HG03457 (cell line): ENCODE measurements around the gene WFDC1.

ENCODE experiments used
- ATAC-seq: cut with Tn5 transposase; IDR thresholded peaks from one replicate; pipeline ENCODE4 v1.9.1; 2021; ENCODE audit warnings: moderate number of reproducible peaks; ENCODE audit not compliant: unreplicated experiment

The WFDC1 gene

DNA sequence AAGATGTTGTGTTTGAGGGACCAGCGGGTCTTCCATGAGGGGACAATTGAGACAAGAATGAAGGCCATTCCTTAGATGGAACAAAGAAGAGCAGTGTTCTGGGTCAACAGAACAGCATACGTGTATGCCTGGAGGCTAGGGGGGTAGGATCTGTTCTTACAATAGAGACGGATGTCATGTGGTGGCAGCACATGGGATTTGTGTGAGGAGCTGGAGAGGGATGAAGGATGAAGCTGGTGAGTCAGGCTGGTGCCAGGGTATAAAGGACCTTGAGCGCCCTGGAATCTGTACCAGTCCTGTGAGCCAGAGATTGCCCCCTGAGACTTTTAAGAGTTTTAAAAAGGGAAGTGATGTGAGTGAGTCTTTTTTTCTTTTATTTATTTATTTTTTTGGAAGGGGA lies 22.8 kb upstream of the WFDC1 start:
- no peak for ATAC-seq

GRCh38 chr16:84272740-84273320 lies 21.8 kb upstream of the WFDC1 start:
- ATAC-seq, result no peak

GRCh38 chr16:84274515-84274914 lies 20.2 kb upstream of the WFDC1 start:
- ATAC-seq, result no peak

DNA sequence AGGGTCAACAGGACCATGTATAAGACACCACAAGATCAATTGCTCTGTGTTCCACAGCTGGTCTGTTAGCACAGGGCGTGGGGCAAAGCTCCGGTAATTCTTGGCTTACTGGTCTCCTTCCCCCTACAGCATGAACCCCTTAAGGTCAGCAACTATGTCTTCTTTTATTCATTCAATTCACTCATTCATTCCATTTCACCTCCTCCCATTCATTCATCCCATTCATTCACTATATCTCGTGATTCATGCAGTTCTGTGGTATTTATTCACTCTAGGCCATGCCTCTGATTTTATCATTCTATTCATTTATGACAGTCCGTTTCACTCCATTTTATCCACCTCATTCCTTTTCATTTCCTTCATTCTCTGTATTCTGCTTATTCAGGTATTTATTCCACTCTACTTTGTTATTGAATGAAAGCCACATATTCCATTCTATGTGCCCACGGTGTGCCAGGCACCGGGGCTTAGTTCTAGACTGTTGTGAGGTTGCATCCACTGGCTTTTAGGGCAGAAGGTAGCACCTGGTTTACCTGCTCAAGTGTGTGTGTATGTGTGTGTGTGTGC lies 19.0 kb upstream of the WFDC1 start:
- no peak for ATAC-seq

DNA sequence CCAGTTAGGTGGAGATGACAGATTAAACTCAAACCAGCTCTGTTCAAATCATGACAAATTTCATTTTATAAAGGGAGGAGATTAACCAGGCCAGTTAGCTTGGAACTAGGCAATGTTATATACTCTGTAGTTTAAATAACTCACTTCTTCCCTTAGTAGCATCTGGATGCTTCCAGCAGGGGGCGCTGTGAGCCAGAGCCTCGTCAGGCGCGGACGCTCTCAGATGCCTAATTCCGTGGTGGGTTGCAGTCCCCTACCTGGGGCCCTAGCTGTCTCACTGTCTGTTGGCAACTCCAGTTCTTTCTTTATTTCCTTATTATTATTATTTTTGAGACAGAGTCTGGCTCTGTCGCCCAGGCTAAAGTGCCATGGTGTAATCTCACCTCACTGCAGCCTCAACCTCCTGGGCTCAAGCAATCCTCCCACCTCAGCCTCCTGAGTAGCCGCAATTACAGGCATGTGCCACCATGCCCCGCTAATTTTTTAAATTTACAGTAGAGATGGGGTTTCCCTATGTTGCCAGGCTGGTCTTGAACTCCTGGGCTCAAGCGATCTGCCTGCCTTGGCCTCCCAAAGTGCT lies 17.3 kb upstream of the WFDC1 start:
- ATAC-seq, result no peak

- ATAC-seq, result no peak
These were observed 16.3 kb upstream of the WFDC1 start for GRCh38 chr16:84278333-84278732.

DNA sequence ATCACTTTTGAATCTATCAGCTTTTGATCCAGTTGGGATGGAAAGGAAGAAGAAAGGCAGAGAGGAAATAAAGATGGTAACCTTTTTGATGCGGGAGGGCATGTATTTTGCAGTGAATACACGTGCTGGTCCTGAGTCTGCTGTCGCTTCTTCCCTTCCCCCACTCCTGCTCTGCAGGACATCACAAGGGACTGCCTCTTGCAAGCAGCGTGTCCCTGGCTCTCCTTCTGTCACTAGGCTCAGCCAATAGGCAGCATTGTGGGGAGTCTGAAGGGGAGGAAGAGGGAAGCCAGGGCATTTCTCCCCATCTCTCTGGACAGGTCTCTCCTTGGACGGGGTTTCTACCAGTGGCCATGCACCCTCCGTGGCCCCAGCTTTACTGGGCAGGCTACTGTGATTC lies 15.7 kb upstream of the WFDC1 start:
- ATAC-seq, result no peak

- no peak for ATAC-seq
These were observed 14.8 kb upstream of the WFDC1 start for GRCh38 chr16:84279881-84280280.

DNA sequence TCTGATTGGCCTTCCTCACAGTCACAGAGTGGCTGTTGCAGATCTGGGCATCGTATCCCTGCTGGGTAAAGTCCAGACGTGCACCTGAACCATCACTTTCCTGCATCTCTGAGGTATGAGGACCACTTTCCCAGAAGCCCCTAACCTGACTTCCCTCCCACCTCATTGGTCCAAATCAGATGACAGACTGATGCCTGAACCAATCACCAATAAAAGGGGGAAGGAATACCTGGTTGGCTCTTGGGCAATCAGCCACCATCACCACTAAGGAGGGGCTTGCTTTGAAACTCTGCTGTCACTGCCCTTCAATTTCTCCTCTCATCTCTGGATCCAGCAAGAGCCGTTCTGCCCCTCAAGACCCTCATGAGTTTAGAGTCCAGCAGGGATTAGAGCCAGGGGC lies 13.6 kb upstream of the WFDC1 start:
- no peak for ATAC-seq

- ATAC-seq, result no peak
These were observed 12.1 kb upstream of the WFDC1 start for GRCh38 chr16:84282533-84282932.

- ATAC-seq, result no peak
These were observed 11.1 kb upstream of the WFDC1 start for GRCh38 chr16:84283314-84284153.

- no peak for ATAC-seq
These were observed 10.4 kb upstream of the WFDC1 start for GRCh38 chr16:84284154-84284722.

DNA sequence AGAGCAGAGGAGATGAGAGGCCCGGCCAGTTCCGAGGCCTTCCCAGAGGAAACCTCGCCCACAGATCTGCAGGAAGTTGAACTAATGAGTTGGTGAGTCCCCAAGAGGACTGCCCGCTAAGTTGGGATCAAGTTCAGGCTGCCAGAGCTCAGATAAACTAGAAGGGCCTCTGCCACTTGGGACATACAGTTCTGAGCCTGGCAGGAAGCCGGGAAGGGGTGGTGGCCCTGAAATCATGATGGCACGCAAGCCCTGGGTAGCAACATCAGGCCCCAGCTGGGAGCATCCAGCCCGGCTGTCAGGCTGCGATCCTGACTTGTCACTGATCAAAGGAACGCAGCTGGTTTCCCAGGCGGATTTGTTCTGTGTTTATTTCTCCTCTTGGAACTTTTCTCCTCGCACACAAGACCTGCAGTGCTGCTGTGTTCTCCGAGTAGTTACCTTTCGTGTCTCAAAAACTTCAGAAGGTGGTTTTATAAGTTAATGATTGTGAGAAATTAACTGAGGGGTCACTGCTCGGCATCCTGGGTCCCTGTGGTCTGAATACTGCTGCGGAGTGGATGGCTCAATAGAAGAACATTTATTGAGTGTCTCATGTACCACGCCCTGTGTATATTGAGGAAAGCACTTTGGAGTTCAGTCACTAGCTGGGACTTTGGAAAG lies 8.0 kb upstream of the WFDC1 start:
- no peak for ATAC-seq

DNA sequence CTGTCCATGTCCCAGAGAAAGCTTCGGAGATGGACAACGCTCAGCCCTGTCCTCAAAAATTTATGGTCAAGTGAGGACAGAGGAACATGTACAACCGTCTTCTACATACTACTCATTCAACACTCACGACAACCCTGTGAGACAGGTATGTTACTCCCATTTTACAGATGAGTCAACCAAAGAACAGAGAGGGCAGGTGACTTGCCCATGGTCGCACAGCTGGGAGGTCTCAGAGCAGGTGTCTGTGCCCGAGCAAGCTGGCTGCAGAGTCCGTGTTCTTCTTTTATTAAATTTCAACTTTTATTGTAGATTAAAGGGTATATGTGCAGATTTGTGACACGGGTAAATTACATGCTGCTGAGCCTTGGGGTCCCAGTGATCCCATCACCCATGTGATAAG lies 5.8 kb upstream of the WFDC1 start:
- no peak for ATAC-seq

DNA sequence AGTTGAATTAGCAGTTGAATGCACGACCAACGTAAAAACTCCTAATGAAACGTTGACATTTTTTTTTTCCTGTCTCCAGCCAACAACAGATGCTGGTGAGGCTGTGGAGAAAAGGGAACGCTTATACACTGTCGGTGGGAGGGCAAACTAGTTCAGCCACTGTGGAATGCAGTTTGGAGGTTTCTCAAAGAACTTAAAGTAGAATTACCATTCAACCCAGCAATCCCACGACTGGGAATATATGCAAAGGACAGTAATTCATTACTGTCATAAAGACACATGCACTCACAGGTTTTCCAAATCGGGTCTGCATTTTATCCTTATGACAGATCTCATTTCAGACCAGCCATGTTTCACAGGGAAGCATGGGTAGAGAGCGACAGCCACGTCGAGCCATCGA lies 3.5 kb upstream of the WFDC1 start:
- ATAC-seq, result no peak

GRCh38 chr16:84292011-84292410 lies 2.7 kb upstream of the WFDC1 start:
- no peak for ATAC-seq

- no peak for ATAC-seq
These were observed 1.3 kb upstream of the WFDC1 start for GRCh38 chr16:84293406-84293805.

- no peak for ATAC-seq
These were observed 561 bp upstream of the WFDC1 start for GRCh38 chr16:84294117-84294516.

DNA sequence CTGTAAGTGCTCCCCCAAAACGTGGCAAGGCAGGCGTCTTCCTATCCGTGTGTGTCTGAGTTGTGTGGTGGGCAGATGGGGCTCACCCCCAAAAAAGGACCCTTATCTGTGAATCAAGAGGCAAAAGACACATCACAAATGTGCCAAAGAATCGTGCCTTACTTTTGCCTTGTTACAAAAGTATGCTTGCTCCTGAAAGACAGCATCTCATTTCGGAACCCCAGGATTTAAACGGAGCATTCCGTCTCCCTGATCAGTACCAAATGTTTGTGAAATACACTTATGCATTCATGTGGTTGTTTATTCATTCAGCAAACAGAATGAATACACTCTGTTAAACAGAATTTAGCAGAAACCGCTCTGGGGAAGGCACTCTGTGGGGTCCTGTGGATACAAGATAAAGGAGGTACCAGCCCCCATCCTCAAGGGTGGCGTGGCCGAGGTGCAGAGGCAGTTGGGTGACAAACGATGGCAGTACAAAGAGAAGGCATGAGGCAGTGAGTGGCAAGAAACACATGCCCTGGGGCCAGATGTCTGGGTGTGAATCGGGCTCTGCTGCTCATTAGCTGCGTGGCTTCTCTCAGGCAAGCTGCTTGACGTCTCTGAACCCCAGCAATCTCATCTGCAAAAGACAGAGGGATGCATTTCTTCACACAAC lies 654 bp downstream of the WFDC1 start:
- no peak for ATAC-seq

GRCh38 chr16:84298376-84298899 lies 3.8 kb downstream of the WFDC1 start:
- ATAC-seq, result no peak
